ENCODE data around the gene VAV3. TPM values are rescaled to one million over a fixed set of nuclear protein-coding genes. Genes with fewer than 3 reads are reported as not detected.

The VAV3 gene
- total and polyA plus RNA-seq, 2 experiments from 2014 or later = under 0.01 to 0.24 TPM

GRCh38 chr1:107804741-107805140 is 160.2 kb downstream of the VAV3 start:
- Histone ChIP-seq H3K36me3 (ENCODE audit: low read depth) (no peaks in the 10 kb centered on the region), H2AFZ (no peak overlapping the region), H3K27ac (no peak overlapping the region), H3K27me3 (replicated peaks; ENCODE audit: insufficient read depth) (peaks cover 4% of the 10 kb centered on the region; the same call in 1 of the 2 replicates), H3F3A (ENCODE audit: insufficient read depth) (no peaks in the 10 kb centered on the region), H3K79me2 (ENCODE audit: insufficient read depth) (no peaks in the 10 kb centered on the region), H3K4me2 (ENCODE audit: unreplicated experiment) (no peak overlapping the region), H3K4me3 (no peak overlapping the region), H3K9me3 (ENCODE audit: low read depth) (no peaks in the 10 kb centered on the region), H3K9ac (no peak overlapping the region), H3K9me2 (ENCODE audit: insufficient read depth) (no peaks in the 10 kb centered on the region), H4K20me1 (ENCODE audit: insufficient read depth) (no peaks in the 10 kb centered on the region), H3K4me1 (ENCODE audit: insufficient read depth) (no peaks in the 10 kb centered on the region)
- in situ Hi-C loops (cut with MboI) = no loop called here
- TF ChIP-seq EZH2phosphoT487 (IDR thresholded peaks at IDR 0.05; ENCODE audit: insufficient read depth, low read depth) (no peak), EZH2 (IDR thresholded peaks at IDR 0.05; ENCODE audit: insufficient read depth, poor library complexity, severe bottlenecking) (no peak)
- DNase-seq = no peak
- 3 to 31% methylated on average over 1 of the region's 1 CpG for WGBS, 2 experiments (ENCODE audit: low coverage in 1 of 2, low lambda C conversion rate in 2 of 2, missing lambda C conversion rate in 2 of 2)

GRCh38 chr1:107804134-107804533 is 160.8 kb downstream of the VAV3 start:
- Histone ChIP-seq H3K27ac (no peak overlapping the region), H3K9ac (no peak overlapping the region), H2AFZ (no peak overlapping the region), H3K4me3 (no peak overlapping the region), H4K20me1 (ENCODE audit: insufficient read depth) (no peaks in the 10 kb centered on the region), H3K27me3 (replicated peaks; ENCODE audit: insufficient read depth) (peaks cover 4% of the 10 kb centered on the region; the same call in 1 of the 2 replicates), H3K9me2 (ENCODE audit: insufficient read depth) (no peaks in the 10 kb centered on the region), H3K36me3 (ENCODE audit: low read depth) (no peaks in the 10 kb centered on the region), H3F3A (ENCODE audit: insufficient read depth) (no peaks in the 10 kb centered on the region), H3K79me2 (ENCODE audit: insufficient read depth) (no peaks in the 10 kb centered on the region), H3K9me3 (ENCODE audit: low read depth) (no peaks in the 10 kb centered on the region), H3K4me1 (ENCODE audit: insufficient read depth) (no peaks in the 10 kb centered on the region), H3K4me2 (ENCODE audit: unreplicated experiment) (no peak overlapping the region)
- DNase-seq = no peak
- 89 to 95% methylated on average over 1 of the region's 1 CpG for WGBS, 2 experiments (ENCODE audit: low coverage in 1 of 2, low lambda C conversion rate in 2 of 2, missing lambda C conversion rate in 2 of 2)
- in situ Hi-C loops (cut with MboI) = no loop called here
- TF ChIP-seq EZH2phosphoT487 (IDR thresholded peaks at IDR 0.05; ENCODE audit: insufficient read depth, low read depth) (no peak), EZH2 (IDR thresholded peaks at IDR 0.05; ENCODE audit: insufficient read depth, poor library complexity, severe bottlenecking) (no peak)

- 7 to 12% methylated on average over 1 of the region's 1 CpG for WGBS, 2 experiments (ENCODE audit: low coverage in 1 of 2, low lambda C conversion rate in 2 of 2, missing lambda C conversion rate in 2 of 2)
- Histone ChIP-seq H3K9me2 (ENCODE audit: insufficient read depth) (no peaks in the 10 kb centered on the region), H3K4me2 (ENCODE audit: unreplicated experiment) (no peak overlapping the region), H3F3A (ENCODE audit: insufficient read depth) (no peaks in the 10 kb centered on the region), H3K4me3 (no peak overlapping the region), H2AFZ (no peak overlapping the region), H3K9ac (no peak overlapping the region), H4K20me1 (ENCODE audit: insufficient read depth) (no peaks in the 10 kb centered on the region), H3K4me1 (ENCODE audit: insufficient read depth) (no peaks in the 10 kb centered on the region), H3K79me2 (ENCODE audit: insufficient read depth) (no peaks in the 10 kb centered on the region), H3K9me3 (ENCODE audit: low read depth) (no peaks in the 10 kb centered on the region), H3K27me3 (replicated peaks; ENCODE audit: insufficient read depth) (peaks cover 4% of the 10 kb centered on the region; the same call in 1 of the 2 replicates), H3K27ac (no peak overlapping the region), H3K36me3 (ENCODE audit: low read depth) (no peaks in the 10 kb centered on the region)
- in situ Hi-C loops (cut with MboI) = no loop called here
- no peak for TF ChIP-seq EZH2 (IDR thresholded peaks at IDR 0.05; ENCODE audit: insufficient read depth, poor library complexity, severe bottlenecking)
- TF ChIP-seq EZH2phosphoT487 (IDR thresholded peaks at IDR 0.05; ENCODE audit: insufficient read depth, low read depth) = no peak
- DNase-seq = no peak
These were observed 161.4 kb downstream of the VAV3 start for GRCh38 chr1:107803579-107803978.

- no peaks in the 10 kb centered on the region for H3K36me3 ChIP-seq (ENCODE audit: low read depth)
- H3K4me1 ChIP-seq (ENCODE audit: insufficient read depth) = no peaks in the 10 kb centered on the region
- no peak overlapping the region for H3K9ac ChIP-seq
- H4K20me1 ChIP-seq (ENCODE audit: insufficient read depth) = no peaks in the 10 kb centered on the region
- no peaks in the 10 kb centered on the region for H3F3A ChIP-seq (ENCODE audit: insufficient read depth)
- H3K27me3 ChIP-seq (replicated peaks; ENCODE audit: insufficient read depth) = peaks cover 4% of the 10 kb centered on the region; the same call in 1 of the 2 replicates
- in situ Hi-C loops (cut with MboI) = no loop called here
- H3K4me3 ChIP-seq = no peak overlapping the region
- no peaks in the 10 kb centered on the region for H3K9me3 ChIP-seq (ENCODE audit: low read depth)
- no peak overlapping the region for H3K27ac ChIP-seq
- no peaks in the 10 kb centered on the region for H3K79me2 ChIP-seq (ENCODE audit: insufficient read depth)
- H3K4me2 ChIP-seq (ENCODE audit: unreplicated experiment) = no peak overlapping the region
- TF ChIP-seq EZH2 (IDR thresholded peaks at IDR 0.05; ENCODE audit: insufficient read depth, poor library complexity, severe bottlenecking) = no peak
- no peak for TF ChIP-seq EZH2phosphoT487 (IDR thresholded peaks at IDR 0.05; ENCODE audit: insufficient read depth, low read depth)
- H2AFZ ChIP-seq = no peak overlapping the region
- H3K9me2 ChIP-seq (ENCODE audit: insufficient read depth) = no peaks in the 10 kb centered on the region
- WGBS, 2 experiments (ENCODE audit: low coverage in 1 of 2, low lambda C conversion rate in 2 of 2, missing lambda C conversion rate in 2 of 2) = 83 to 95% methylated on average over 1 of the region's 1 CpG
- DNase-seq = no peak
These were observed 162.3 kb downstream of the VAV3 start for GRCh38 chr1:107802654-107803053.

GRCh38 chr1:107795994-107796393 is 169.0 kb downstream of the VAV3 start:
- no peaks in the 10 kb centered on the region for H3K9me2 ChIP-seq (ENCODE audit: insufficient read depth)
- no peak overlapping the region for H3K4me3 ChIP-seq
- H3K27ac ChIP-seq = no peak overlapping the region
- in situ Hi-C loops (cut with MboI) = no loop called here
- H3K27me3 ChIP-seq (replicated peaks; ENCODE audit: insufficient read depth) = peaks cover 4% of the 10 kb centered on the region; the same call in 1 of the 2 replicates
- H3K36me3 ChIP-seq (ENCODE audit: low read depth) = no peaks in the 10 kb centered on the region
- H4K20me1 ChIP-seq (ENCODE audit: insufficient read depth) = no peaks in the 10 kb centered on the region
- no peaks in the 10 kb centered on the region for H3K4me1 ChIP-seq (ENCODE audit: insufficient read depth)
- no peaks in the 10 kb centered on the region for H3F3A ChIP-seq (ENCODE audit: insufficient read depth)
- DNase-seq = no peak
- no peak overlapping the region for H3K4me2 ChIP-seq (ENCODE audit: unreplicated experiment)
- WGBS, 2 experiments (ENCODE audit: low coverage in 1 of 2, low lambda C conversion rate in 2 of 2, missing lambda C conversion rate in 2 of 2) = 75 to 84% methylated on average over 2 of the region's 2 CpGs
- TF ChIP-seq EZH2phosphoT487 (IDR thresholded peaks at IDR 0.05; ENCODE audit: insufficient read depth, low read depth) (no peak), EZH2 (IDR thresholded peaks at IDR 0.05; ENCODE audit: insufficient read depth, poor library complexity, severe bottlenecking) (no peak)
- H3K9ac ChIP-seq = no peak overlapping the region
- no peaks in the 10 kb centered on the region for H3K9me3 ChIP-seq (ENCODE audit: low read depth)
- H2AFZ ChIP-seq = no peak overlapping the region
- no peaks in the 10 kb centered on the region for H3K79me2 ChIP-seq (ENCODE audit: insufficient read depth)
